BLaER1 (cell line): ENCODE measurements around the gene SETD6.
"Not testable (repeated sequence)": the region's sequence is repeated elsewhere in the genome, so short reads cannot be mapped to it uniquely, and the experiment has no call there.

ENCODE experiments used
- H3K27ac ChIP-seq: shearing (Covaris generic); formaldehyde crosslinking; 2 replicates; pipeline ENCODE4 v1.8.1; 2022
- H3K27me3 ChIP-seq: shearing (Covaris generic); formaldehyde crosslinking; 2 replicates; pipeline ENCODE4 v1.8.1; 2022
- H3K36me3 ChIP-seq: shearing (Covaris generic); formaldehyde crosslinking; 2 replicates; pipeline ENCODE4 v1.8.1; 2022
- H3K4me1 ChIP-seq: shearing (Covaris generic); formaldehyde crosslinking; 2 replicates; pipeline ENCODE4 v1.8.1; 2022
- H3K4me2 ChIP-seq: shearing (Covaris generic); formaldehyde crosslinking; 2 replicates; pipeline ENCODE4 v1.8.1; 2022
- H3K4me3 ChIP-seq: shearing (Covaris generic); formaldehyde crosslinking; 2 replicates; pipeline ENCODE4 v1.8.1; 2022
- H3K9ac ChIP-seq: shearing (Covaris generic); formaldehyde crosslinking; 2 replicates; pipeline ENCODE4 v1.8.1; 2022
- H3K9me3 ChIP-seq: shearing (Covaris generic); formaldehyde crosslinking; 2 replicates; pipeline ENCODE4 v1.8.1; 2022
- H4K20me1 ChIP-seq: shearing (Covaris generic); formaldehyde crosslinking; 2 replicates; pipeline ENCODE4 v1.8.1; 2022
- Cebpa-rat ChIP-seq: shearing (Covaris generic); IDR thresholded peaks from 2 replicates; pipeline ENCODE4 v1.8.1; 2022

Gene SETD6

DNA sequence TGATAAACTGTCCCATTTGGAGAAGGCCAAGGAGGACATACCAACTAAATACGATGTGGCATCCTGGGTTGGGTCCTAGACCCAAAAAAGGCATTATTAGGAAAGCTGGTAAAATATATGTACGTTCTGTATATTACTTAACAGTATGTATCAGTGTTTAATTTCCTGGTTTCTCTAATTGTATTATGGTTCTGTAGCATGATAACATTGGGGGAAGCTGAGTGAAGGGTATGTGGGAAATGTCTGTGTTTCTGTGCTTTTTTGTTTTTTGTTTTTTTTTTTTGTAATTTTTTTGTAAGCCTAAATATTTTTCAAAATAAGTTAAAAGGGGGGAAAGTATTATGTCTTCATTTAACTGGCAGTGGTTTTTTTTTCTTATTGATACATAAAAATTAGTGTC, 36.9 kb upstream of the SETD6 start:
- no peak overlapping the region for H3K27ac ChIP-seq
- no peak overlapping the region for H3K4me3 ChIP-seq
- H3K36me3 ChIP-seq: no peaks in the 10 kb centered on the region
- no peak for TF ChIP-seq Cebpa-rat
- H3K4me2 ChIP-seq: no peak overlapping the region
- H3K4me1 ChIP-seq: peaks cover 19% of the 10 kb centered on the region
- H3K27me3 ChIP-seq: no peaks in the 10 kb centered on the region
- H3K9me3 ChIP-seq: no peaks in the 10 kb centered on the region
- no peak overlapping the region for H3K9ac ChIP-seq
- no peaks in the 10 kb centered on the region for H4K20me1 ChIP-seq

DNA sequence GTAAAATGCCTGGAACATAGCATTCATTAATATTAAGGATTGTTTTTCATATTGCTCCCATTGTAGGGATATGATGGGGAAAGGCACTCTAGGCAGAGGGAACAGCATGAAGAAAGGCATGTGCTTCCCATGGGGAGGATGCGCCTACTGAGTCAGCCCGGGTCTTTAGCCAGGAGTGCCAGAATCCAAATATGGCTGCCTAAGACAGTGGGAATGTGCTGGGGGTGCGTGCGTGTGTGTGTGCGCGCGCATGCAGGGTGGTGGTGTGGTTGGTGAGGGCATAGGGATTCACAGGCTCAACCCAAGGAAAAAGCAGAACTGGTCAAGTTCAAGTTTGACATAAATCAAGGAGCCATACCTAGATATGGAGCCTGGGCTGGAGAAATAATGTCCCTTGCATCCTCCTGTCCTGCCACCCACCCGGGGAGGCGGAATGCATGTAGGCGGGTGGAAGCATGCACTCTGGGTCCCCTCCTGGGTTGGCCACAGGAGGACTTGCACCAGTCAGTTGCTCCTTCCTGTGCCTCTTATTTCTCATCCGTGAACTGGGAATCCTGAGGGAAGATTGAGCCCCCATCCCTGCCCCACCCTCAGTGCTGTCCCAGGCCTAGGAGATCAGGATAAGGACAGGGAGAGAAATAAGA, 34.0 kb upstream of the SETD6 start:
- H3K36me3 ChIP-seq: no peaks in the 10 kb centered on the region
- no peak overlapping the region for H3K27ac ChIP-seq
- peak overlapping the region; percentile 59 for H3K4me2 ChIP-seq
- H3K27me3 ChIP-seq: no peaks in the 10 kb centered on the region
- peaks cover 19% of the 10 kb centered on the region for H3K4me1 ChIP-seq
- no peak for TF ChIP-seq Cebpa-rat
- no peak overlapping the region for H3K9ac ChIP-seq
- H4K20me1 ChIP-seq: no peaks in the 10 kb centered on the region
- no peaks in the 10 kb centered on the region for H3K9me3 ChIP-seq
- no peak overlapping the region for H3K4me3 ChIP-seq

DNA sequence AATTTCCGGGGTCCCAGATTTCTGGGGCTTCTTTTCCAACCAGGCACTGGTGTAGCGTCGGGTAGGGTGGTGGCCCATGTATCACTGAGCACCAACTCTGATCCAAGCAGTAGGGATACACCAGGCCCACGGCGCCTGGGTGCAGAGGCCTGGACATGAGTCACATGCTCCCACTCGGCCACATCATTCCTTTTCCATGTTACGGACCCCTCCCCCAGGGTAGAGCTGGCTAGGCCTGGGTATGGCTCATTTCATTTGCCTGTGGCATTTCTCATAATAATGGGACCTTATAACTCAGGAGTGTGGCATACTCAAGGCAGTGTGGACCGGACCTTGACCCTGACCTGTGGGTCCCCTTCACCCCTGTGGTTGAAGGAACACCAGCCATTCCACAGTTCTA, 33.4 kb upstream of the SETD6 start:
- TF ChIP-seq Cebpa-rat: no peak
- Histone ChIP-seq H3K27ac (no peak overlapping the region), H3K4me3 (no peak overlapping the region), H3K27me3 (no peaks in the 10 kb centered on the region), H3K36me3 (no peaks in the 10 kb centered on the region), H3K4me1 (peaks cover 19% of the 10 kb centered on the region), H4K20me1 (no peaks in the 10 kb centered on the region), H3K9me3 (no peaks in the 10 kb centered on the region), H3K9ac (no peak overlapping the region), H3K4me2 (no peak overlapping the region)

DNA sequence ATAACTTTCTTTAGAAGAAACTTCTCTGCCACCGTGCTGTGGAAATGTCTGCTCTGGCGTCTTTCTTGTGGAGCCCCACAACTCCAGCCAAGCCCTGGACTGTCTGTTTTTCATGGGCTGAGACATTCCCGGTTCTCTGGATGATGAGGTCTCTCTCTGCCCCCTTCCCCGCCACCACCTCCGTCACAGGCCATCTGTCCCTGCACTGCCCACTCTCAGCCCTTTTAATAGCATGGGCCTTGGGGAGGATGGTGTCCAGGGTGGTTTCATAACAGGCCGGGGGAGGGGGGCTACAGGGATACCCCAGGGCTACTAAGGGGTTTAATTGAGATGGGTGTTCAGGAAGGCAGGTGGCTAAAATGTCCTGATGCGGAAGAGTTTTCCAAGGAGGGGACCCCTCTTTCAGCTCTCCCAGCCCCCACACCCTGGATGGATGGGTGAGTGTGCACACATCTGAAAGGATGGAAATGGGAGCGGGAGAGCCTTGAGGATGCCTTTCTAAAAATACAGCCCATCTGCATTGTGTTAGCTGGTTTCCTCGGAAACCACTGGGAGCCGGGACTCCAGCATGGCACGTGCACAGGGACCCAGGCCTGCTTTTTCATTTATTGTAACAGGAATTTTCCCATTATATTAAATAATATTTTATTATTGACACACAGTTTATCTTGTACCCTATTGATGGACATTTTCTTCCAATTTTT, 30.0 kb upstream of the SETD6 start:
- no peaks in the 10 kb centered on the region for H3K27me3 ChIP-seq
- no peak overlapping the region for H3K9ac ChIP-seq
- H3K4me2 ChIP-seq: no peak overlapping the region
- H3K4me1 ChIP-seq: peaks cover 25% of the 10 kb centered on the region
- H3K4me3 ChIP-seq: no peak overlapping the region
- no peak overlapping the region for H3K27ac ChIP-seq
- no peaks in the 10 kb centered on the region for H3K9me3 ChIP-seq
- no peaks in the 10 kb centered on the region for H3K36me3 ChIP-seq
- TF ChIP-seq Cebpa-rat: no peak
- H4K20me1 ChIP-seq: no peaks in the 10 kb centered on the region

DNA sequence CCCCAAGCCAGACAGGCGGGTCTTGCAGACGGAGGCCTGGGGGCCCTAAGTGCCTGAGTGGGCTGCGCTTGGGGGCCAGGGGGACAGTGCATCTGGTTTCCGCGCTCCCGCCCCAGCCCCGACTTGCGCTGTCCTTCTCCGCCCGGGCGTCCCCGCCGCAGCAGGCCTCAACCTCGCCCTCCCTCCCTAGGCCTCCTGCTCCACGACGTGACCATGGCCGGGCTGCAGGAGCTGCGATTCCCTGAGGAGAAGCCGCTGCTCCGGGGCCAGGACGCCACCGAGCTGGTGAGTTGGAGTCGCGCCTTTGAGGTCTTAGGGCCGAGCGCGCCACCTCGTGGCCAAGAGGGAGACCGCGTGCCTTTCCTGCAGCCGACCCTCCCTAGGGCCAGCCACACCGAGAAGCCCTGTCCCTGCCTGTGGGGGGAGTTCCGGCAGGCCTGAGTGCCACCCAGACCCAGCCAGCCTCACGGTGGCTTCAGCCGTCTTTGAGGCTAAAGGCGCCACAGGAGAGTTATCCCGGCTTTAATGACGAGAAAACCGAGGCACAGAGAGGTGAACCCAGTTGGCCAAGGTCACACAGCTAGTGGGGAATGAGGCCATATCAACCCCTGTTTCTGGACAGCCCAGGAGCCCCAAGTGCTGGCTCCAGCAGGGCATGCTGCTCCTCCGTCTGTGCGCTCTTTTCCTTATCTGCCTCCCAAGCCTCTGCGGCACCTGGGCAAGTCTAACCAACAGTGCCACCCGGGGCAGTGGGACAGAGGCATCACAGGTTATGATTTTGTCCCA, 27.6 kb upstream of the SETD6 start:
- H3K27ac ChIP-seq: no peak overlapping the region
- H3K27me3 ChIP-seq: no peaks in the 10 kb centered on the region
- peaks cover 28% of the 10 kb centered on the region for H3K4me1 ChIP-seq
- H3K4me2 ChIP-seq: peak overlapping the region; percentile 51
- H3K36me3 ChIP-seq: no peaks in the 10 kb centered on the region
- H3K9ac ChIP-seq: no peak overlapping the region
- no peaks in the 10 kb centered on the region for H3K9me3 ChIP-seq
- H4K20me1 ChIP-seq: no peaks in the 10 kb centered on the region
- no peak overlapping the region for H3K4me3 ChIP-seq
- TF ChIP-seq Cebpa-rat: no peak

DNA sequence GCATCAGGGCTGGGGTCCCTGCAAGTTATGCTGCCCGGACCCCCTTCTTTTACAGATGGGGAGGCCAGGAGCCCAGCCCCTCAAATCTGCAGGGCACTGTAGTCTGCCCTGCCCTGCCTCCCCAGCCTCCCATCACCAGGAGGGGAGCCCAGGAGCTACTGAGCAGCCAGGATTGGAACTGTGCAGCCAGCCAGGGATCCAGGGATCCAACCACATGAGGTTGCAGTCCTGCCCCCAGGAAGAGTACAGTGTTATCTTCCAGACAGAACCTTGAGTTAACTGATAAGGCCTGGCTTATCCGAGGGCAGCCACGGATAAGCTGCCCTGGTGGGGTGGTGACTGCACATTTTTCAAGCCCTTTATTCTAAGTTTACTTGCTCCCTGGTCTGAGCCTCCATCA, 26.8 kb upstream of the SETD6 start:
- H3K27ac ChIP-seq: no peak overlapping the region
- no peak overlapping the region for H3K4me3 ChIP-seq
- no peak for TF ChIP-seq Cebpa-rat
- no peaks in the 10 kb centered on the region for H4K20me1 ChIP-seq
- no peak overlapping the region for H3K4me2 ChIP-seq
- no peaks in the 10 kb centered on the region for H3K27me3 ChIP-seq
- no peaks in the 10 kb centered on the region for H3K9me3 ChIP-seq
- no peaks in the 10 kb centered on the region for H3K36me3 ChIP-seq
- no peak overlapping the region for H3K9ac ChIP-seq
- H3K4me1 ChIP-seq: peaks cover 35% of the 10 kb centered on the region

DNA sequence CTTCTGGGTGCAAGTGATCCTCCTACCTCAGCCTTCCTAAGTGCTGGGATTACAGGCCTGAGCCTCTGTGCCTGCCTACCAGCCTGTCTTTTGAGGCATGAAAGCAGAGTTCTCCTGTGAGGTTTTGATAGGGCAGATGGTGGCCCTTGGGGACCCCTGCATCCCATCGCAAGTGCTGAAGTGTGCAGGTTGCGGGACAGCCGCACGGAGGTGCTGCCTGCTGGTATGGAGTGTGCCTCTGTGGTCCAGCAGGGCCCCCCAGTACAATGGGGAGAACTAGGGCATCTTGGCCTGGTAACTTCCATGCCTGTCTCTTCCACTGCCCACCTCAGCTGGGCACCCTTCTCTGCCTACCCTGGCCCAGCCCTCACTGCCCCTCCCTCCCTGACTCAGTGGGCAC, 25.3 kb upstream of the SETD6 start:
- Histone ChIP-seq H3K9ac (no peak overlapping the region), H3K4me3 (no peak overlapping the region), H3K27me3 (no peaks in the 10 kb centered on the region), H3K4me2 (peak overlapping the region; percentile 40), H3K27ac (0 out of 2 replicates have a peak overlapping the region, but pooled peaks have one; percentile 10), H3K36me3 (no peaks in the 10 kb centered on the region), H4K20me1 (no peaks in the 10 kb centered on the region), H3K4me1 (peaks cover 51% of the 10 kb centered on the region), H3K9me3 (no peaks in the 10 kb centered on the region)
- TF ChIP-seq Cebpa-rat: no peak

DNA sequence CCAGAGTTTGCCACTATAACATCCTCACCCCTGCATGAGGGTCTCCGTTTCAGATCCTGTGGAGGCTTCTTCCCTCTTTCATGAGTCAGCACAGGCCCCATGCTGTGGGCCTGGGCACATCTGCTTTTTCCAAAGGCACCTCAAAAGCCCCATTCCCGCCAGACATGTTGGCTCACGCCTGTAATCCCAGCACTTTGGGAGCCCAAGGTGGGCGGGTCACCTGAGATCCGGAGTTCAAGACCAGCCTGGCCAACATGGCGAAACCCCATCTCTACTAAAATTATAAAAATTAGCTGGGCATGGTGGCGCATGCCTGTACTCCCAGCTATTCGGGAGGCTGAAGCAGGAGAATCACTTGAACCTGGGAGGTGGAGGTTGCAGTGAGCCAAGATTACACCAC, 24.8 kb upstream of the SETD6 start:
- not testable (repeated sequence) for H3K36me3 ChIP-seq, H3K4me3 ChIP-seq, H3K9me3 ChIP-seq, H3K27ac ChIP-seq, H3K9ac ChIP-seq, H3K27me3 ChIP-seq, H4K20me1 ChIP-seq, H3K4me2 ChIP-seq
- peaks cover 55% of the 10 kb centered on the region for H3K4me1 ChIP-seq

DNA sequence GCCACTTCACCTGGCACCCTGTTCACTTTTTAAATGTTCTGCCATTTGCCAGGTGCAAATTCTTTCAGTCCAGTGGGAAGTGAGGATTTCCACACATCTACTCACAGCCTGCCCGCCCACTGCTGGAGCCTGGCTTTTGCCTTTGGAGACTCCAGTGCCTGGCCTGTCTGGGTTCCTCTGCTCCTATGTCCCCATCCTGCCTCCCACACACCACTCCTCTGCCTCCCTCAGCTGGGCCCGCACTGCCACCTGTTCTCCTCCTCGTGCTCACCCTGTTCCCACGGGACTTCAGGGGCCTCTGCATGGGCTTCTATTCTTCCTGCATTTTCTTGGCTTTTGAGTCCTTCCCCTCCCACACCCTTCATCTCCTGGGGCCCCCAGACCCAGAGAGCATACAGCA, 23.3 kb upstream of the SETD6 start:
- Histone ChIP-seq H3K9me3 (no peaks in the 10 kb centered on the region), H3K4me1 (peaks cover 66% of the 10 kb centered on the region), H4K20me1 (no peaks in the 10 kb centered on the region), H3K27ac (peak overlapping the region; percentile 30; the same call in 1 of the 2 replicates), H3K4me3 (no peak overlapping the region), H3K36me3 (no peaks in the 10 kb centered on the region), H3K4me2 (peak overlapping the region; percentile 67), H3K9ac (no peak overlapping the region), H3K27me3 (no peaks in the 10 kb centered on the region)
- TF ChIP-seq Cebpa-rat: no peak

DNA sequence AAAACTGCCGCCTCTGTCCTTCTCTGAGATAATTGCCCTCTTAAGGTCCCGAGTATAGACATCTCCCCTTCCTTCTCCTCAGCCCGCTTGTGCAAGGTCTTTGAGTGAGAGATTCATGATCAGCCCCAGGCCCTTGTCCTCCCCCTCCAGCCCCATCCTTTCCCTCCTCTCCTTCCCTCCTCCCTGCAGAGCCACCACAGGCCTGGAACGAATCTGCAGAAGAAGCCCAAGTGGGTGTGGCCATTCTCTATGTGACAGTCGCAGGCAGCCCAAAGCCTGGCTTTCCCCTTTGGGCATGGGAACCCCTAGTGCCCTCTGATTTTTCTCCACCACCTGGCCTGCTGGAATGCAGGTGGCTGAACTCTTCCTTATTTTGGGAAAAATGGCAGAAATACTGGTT, 22.6 kb upstream of the SETD6 start:
- H3K9ac ChIP-seq: 0 out of 2 replicates have a peak overlapping the region, but pooled peaks have one; percentile 38
- H3K4me1 ChIP-seq: peaks cover 61% of the 10 kb centered on the region
- peak overlapping the region; percentile 67 for H3K4me2 ChIP-seq
- no peaks in the 10 kb centered on the region for H4K20me1 ChIP-seq
- H3K36me3 ChIP-seq: no peaks in the 10 kb centered on the region
- H3K4me3 ChIP-seq: no peak overlapping the region
- no peaks in the 10 kb centered on the region for H3K27me3 ChIP-seq
- peak overlapping the region; percentile 30; the same call in 1 of the 2 replicates for H3K27ac ChIP-seq
- TF ChIP-seq Cebpa-rat: no peak
- H3K9me3 ChIP-seq: no peaks in the 10 kb centered on the region
